ENCODE data around the gene ATP8A2. TPM values are rescaled to one million over a fixed set of nuclear protein-coding genes. Genes with fewer than 3 reads are reported as not detected.

The ATP8A2 gene
- total RNA-seq, 1 experiment from 2014 or later, result 5.2 TPM

GRCh38 chr13:25432691-25433090, 60.9 kb downstream of the ATP8A2 start:
- ATAC-seq (no peak), DNase-seq (ENCODE audit: low spot score) (no peak)
- no peak overlapping the region for H3K27ac Mint-ChIP-seq
- H3K9me3 Mint-ChIP-seq, result peaks cover 9% of the 10 kb centered on the region
- no peaks in the 10 kb centered on the region for H3K27me3 Mint-ChIP-seq (ENCODE audit: low read depth)
- H3K36me3 Mint-ChIP-seq, result peaks cover 4% of the 10 kb centered on the region
- H3K4me1 Mint-ChIP-seq, result no peaks in the 10 kb centered on the region
- CTCF ChIA-PET, result no interaction called here
- POLR2A ChIA-PET, result no interaction called here
- H3K4me3 Mint-ChIP-seq, result no peak overlapping the region
- no peak for TF ChIP-seq ZBTB21 (CRISPR knock-in tag; IDR thresholded peaks at IDR 0.05; ENCODE audit: borderline replicate concordance)
- no peak for TF ChIP-seq ZBTB43 (CRISPR knock-in tag; IDR thresholded peaks at IDR 0.05)
- TF ChIP-seq ZNF138 (CRISPR knock-in tag; conservative IDR thresholded peaks at IDR 0.05), result no peak
- no peak for TF ChIP-seq ZNF512 (CRISPR knock-in tag; IDR thresholded peaks at IDR 0.05; ENCODE audit: borderline replicate concordance)
- TF ChIP-seq SP1 (CRISPR knock-in tag; conservative IDR thresholded peaks at IDR 0.05), result no peak
- no peak for TF ChIP-seq ZNF416 (CRISPR knock-in tag; IDR thresholded peaks at IDR 0.05)
- TF ChIP-seq ARID4B (CRISPR knock-in tag; IDR thresholded peaks at IDR 0.05; ENCODE audit: borderline replicate concordance), result no peak
- TF ChIP-seq GABPB1 (CRISPR knock-in tag; IDR thresholded peaks at IDR 0.05), result no peak
- no peak for TF ChIP-seq JUN (CRISPR knock-in tag; IDR thresholded peaks at IDR 0.05)
- TF ChIP-seq HMGXB4 (CRISPR knock-in tag; IDR thresholded peaks at IDR 0.05), result no peak

GRCh38 chr13:25440061-25440460, 68.3 kb downstream of the ATP8A2 start:
- peaks cover 4% of the 10 kb centered on the region; the same call in 1 of the 2 replicates for H3K9me3 Mint-ChIP-seq
- H3K27ac Mint-ChIP-seq, result no peak overlapping the region
- no peak for DNase-seq (ENCODE audit: low spot score)
- H3K27me3 Mint-ChIP-seq (ENCODE audit: low read depth), result no peaks in the 10 kb centered on the region
- peaks cover 8% of the 10 kb centered on the region for H3K4me1 Mint-ChIP-seq
- CTCF ChIA-PET, result interaction anchor here (0.5 to 0.6 kb wide), 2 partner anchors 427 to 596 kb away, joined by 3 read pairs; no protein-coding TSS in a partner anchor
- H3K4me3 Mint-ChIP-seq, result no peak overlapping the region
- POLR2A ChIA-PET, result no interaction called here
- no peak for ATAC-seq
- H3K36me3 Mint-ChIP-seq, result no peaks in the 10 kb centered on the region
- TF ChIP-seq PREB (CRISPR knock-in tag; IDR thresholded peaks at IDR 0.05; ENCODE audit: borderline replicate concordance), result no peak
- TF ChIP-seq IRF2 (CRISPR knock-in tag; IDR thresholded peaks at IDR 0.05; ENCODE audit: borderline replicate concordance, low read depth), result no peak
- TF ChIP-seq ZNF219 (CRISPR knock-in tag; IDR thresholded peaks at IDR 0.05; ENCODE audit: borderline replicate concordance), result no peak
- no peak for TF ChIP-seq NR2C2 (CRISPR knock-in tag; IDR thresholded peaks at IDR 0.05)
- TF ChIP-seq HMGXB4 (CRISPR knock-in tag; IDR thresholded peaks at IDR 0.05), result no peak
- TF ChIP-seq NR3C1 (CRISPR knock-in tag; conservative IDR thresholded peaks at IDR 0.05; ENCODE audit: low read depth), result no peak
- no peak for TF ChIP-seq USF1 (CRISPR knock-in tag; IDR thresholded peaks at IDR 0.05)
- TF ChIP-seq ATF1 (CRISPR knock-in tag; IDR thresholded peaks at IDR 0.05), result no peak
- no peak for TF ChIP-seq ZBTB43 (CRISPR knock-in tag; IDR thresholded peaks at IDR 0.05)
- TF ChIP-seq ATF6 (CRISPR knock-in tag; IDR thresholded peaks at IDR 0.05), result no peak

Data from WTC11 (cell line).